Chondrocyte (in vitro differentiated cells): ENCODE data around the gene DISC1. TPM values are rescaled to one million over a fixed set of nuclear protein-coding genes. Genes with fewer than 3 reads are reported as not detected.
"Not testable (repeated sequence)": the region's sequence is repeated elsewhere in the genome, so short reads cannot be mapped to it uniquely, and the experiment has no call there.

ENCODE experiments used
- DNase-seq: peaks from one replicate; pipeline ENCODE4 v3.0.0; 2021; ENCODE audit warnings: mixed read lengths, low spot score
- H3K27ac Mint-ChIP-seq: one replicate; pipeline ENCODE4 v1.8.0; 2021; ENCODE audit warnings: mild to moderate bottlenecking, moderate library complexity, mixed read lengths; ENCODE audit not compliant: unreplicated experiment
- H3K27me3 Mint-ChIP-seq: 2 replicates; pipeline ENCODE4 v1.8.0; 2021; ENCODE audit warnings: low read depth, mixed read lengths
- H3K36me3 Mint-ChIP-seq: 2 replicates; pipeline ENCODE4 v1.8.0; 2021; ENCODE audit warnings: low read depth, mixed read lengths
- H3K4me1 Mint-ChIP-seq: 2 replicates; pipeline ENCODE4 v1.8.0; 2021; ENCODE audit warnings: low read depth, mild to moderate bottlenecking, mixed read lengths
- H3K4me3 Mint-ChIP-seq: one replicate; pipeline ENCODE4 v1.8.0; 2021; ENCODE audit warnings: mild to moderate bottlenecking, moderate library complexity, mixed read lengths; ENCODE audit not compliant: unreplicated experiment
- H3K9me3 Mint-ChIP-seq: 2 replicates; pipeline ENCODE4 v1.8.0; 2021; ENCODE audit warnings: low read depth, mixed read lengths
- total RNA-seq: library from RNA; stranded (reverse); gene quantifications from 3 replicates; pipeline ENCODE4 v1.2.1, GENCODE V29; 2021
- TF ChIP-seq, protein P1 (sequence below): fragments of 200-600 bp; sonication (generic); IDR thresholded peaks from 2 replicates; pipeline ENCODE4 v1.5.0; 2021; ENCODE audit warnings: antibody characterized with exemption, mild to moderate bottlenecking, moderate library complexity

DISC1 gene
- total RNA-seq, 1 donor from 2014 or later = 5.0 TPM

DNA sequence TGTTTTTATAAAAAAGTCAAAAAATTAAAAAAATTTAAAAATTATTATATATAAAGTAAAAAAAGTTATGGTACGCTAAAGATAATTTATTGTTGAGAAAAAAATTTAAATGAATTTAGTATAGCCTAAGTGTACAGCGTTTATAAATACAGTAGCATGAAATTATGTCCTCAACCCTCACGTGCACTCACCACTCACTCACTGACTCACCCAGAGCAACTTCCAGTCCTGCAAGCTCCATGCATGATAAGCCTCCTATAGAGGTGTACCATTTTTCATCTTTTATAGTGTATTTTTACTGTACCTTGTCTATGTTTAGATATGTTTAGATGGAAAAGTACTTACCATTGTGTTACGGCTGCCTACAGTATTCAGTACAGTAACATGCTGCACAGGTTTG lies 5.1 kb downstream of the DISC1 start:
- Mint-ChIP-seq H3K9me3 (no peaks in the 10 kb centered on the region), H3K27ac (no peak overlapping the region), H3K36me3 (no peaks in the 10 kb centered on the region), H3K27me3 (no peaks in the 10 kb centered on the region), H3K4me3 (no peak overlapping the region), H3K4me1 (peaks cover 51% of the 10 kb centered on the region)
- no peak for DNase-seq
- TF ChIP-seq, protein P1, sequence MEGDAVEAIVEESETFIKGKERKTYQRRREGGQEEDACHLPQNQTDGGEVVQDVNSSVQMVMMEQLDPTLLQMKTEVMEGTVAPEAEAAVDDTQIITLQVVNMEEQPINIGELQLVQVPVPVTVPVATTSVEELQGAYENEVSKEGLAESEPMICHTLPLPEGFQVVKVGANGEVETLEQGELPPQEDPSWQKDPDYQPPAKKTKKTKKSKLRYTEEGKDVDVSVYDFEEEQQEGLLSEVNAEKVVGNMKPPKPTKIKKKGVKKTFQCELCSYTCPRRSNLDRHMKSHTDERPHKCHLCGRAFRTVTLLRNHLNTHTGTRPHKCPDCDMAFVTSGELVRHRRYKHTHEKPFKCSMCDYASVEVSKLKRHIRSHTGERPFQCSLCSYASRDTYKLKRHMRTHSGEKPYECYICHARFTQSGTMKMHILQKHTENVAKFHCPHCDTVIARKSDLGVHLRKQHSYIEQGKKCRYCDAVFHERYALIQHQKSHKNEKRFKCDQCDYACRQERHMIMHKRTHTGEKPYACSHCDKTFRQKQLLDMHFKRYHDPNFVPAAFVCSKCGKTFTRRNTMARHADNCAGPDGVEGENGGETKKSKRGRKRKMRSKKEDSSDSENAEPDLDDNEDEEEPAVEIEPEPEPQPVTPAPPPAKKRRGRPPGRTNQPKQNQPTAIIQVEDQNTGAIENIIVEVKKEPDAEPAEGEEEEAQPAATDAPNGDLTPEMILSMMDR = no peak

DNA sequence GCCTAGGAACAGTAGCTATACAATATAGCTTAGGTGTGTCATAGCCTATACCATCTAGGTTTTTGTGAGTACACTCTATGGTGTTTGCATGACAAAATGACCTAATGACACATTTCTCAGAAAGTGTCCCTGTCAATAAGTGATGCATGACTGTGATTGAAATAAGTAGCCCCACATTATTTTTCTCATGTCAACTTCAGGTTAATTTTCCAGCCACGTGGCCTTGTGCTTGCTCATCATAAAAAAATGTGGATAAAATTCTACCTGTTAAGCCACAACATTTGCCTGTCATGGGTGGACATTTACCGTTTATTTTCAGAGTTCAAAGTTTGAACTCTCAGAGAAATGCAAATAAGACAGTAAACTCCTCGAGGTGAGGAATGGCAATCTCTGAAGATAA lies 5.5 kb downstream of the DISC1 start:
- H3K9me3 Mint-ChIP-seq = no peaks in the 10 kb centered on the region
- TF ChIP-seq, protein P1 = no peak
- no peak for DNase-seq
- H3K4me1 Mint-ChIP-seq = peaks cover 55% of the 10 kb centered on the region
- no peak overlapping the region for H3K4me3 Mint-ChIP-seq
- H3K27ac Mint-ChIP-seq = no peak overlapping the region
- no peaks in the 10 kb centered on the region for H3K27me3 Mint-ChIP-seq
- no peaks in the 10 kb centered on the region for H3K36me3 Mint-ChIP-seq

DNA sequence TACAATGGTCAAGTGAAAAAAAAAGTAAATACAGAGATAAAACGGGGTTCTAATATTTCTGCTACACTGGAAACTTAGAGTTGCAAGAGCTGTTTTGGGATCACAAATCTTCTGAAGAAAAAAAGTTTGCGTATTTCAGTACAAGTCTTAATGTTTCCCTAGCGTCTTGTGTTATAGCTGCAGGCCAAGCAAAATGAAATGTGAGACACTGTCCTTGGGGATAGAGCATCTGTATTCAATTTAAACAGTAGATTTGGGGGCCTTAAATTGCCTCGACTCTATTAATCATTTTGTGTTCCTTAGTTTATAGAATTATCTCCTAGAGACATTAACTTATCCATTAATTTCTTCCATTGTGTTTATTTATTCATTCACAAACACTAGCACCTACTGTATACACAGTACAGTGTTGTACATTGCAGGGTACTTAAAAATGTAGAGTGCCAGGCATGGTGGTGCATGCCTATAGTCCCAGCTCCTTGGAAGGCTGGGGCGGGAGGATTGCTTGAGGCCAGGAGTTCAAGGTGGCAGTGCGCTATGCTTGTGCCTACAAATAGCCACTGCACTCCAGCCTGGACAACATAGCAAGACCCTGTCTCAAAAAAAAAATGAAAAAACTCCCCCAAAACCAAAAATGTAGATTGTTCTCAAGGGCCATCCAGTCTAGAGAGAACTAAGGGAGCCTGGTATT lies 7.9 kb downstream of the DISC1 start:
- no peaks in the 10 kb centered on the region for H3K27me3 Mint-ChIP-seq
- TF ChIP-seq, protein P1 = no peak
- peaks cover 4% of the 10 kb centered on the region for H3K9me3 Mint-ChIP-seq
- no peak overlapping the region for H3K27ac Mint-ChIP-seq
- H3K36me3 Mint-ChIP-seq = no peaks in the 10 kb centered on the region
- DNase-seq = no peak
- H3K4me1 Mint-ChIP-seq = peaks cover 45% of the 10 kb centered on the region
- H3K4me3 Mint-ChIP-seq = no peak overlapping the region

DNA sequence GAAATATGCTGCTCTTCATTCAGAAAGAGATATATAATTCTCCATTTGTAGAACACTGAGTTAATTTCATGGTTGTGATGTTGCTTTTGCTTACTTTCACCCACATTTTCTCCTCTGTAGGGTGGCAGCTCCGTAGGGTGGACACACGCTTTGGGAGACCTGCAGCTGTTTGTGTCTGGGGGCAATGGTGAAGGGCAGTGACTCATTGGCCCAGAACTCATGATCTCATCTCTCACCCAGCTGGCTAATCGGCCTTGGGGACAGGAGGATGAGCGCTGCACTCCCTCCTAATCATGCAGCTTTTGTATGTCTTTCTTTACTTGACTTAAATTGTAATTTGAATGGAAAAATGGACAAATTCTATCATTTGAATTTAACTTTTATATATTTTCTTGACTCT lies 9.6 kb downstream of the DISC1 start:
- peak overlapping the region; percentile 93 for H3K27ac Mint-ChIP-seq
- no peaks in the 10 kb centered on the region for H3K27me3 Mint-ChIP-seq
- TF ChIP-seq, protein P1 = no peak
- H3K4me1 Mint-ChIP-seq = peaks cover 32% of the 10 kb centered on the region
- H3K36me3 Mint-ChIP-seq = no peaks in the 10 kb centered on the region
- no peak overlapping the region for H3K4me3 Mint-ChIP-seq
- DNase-seq = no peak
- peaks cover 4% of the 10 kb centered on the region for H3K9me3 Mint-ChIP-seq

DNA sequence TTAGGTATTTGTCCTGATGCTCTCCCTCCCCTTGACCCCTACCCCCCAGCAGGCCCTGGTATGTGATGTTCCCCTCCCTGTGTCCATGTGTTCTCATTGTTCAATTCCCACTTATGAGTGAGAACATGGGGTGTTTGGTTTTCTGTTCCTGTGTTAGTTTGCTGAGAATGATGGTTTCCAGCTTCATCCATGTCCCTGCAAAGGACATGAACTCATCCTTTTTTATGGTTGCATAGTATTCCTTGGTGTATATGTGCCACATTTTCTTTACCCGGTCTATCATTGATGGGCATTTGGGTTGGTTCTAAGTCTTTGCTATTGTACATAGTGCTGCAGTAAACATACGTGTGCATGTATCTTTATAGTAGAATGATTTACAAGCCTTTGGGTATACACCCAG lies 10.3 kb downstream of the DISC1 start:
- Mint-ChIP-seq H3K4me1 (peaks cover 31% of the 10 kb centered on the region), H3K27ac (peak overlapping the region; percentile 12)
- not testable (repeated sequence) for DNase-seq, H3K9me3 Mint-ChIP-seq, H3K36me3 Mint-ChIP-seq, H3K4me3 Mint-ChIP-seq, H3K27me3 Mint-ChIP-seq

DNA sequence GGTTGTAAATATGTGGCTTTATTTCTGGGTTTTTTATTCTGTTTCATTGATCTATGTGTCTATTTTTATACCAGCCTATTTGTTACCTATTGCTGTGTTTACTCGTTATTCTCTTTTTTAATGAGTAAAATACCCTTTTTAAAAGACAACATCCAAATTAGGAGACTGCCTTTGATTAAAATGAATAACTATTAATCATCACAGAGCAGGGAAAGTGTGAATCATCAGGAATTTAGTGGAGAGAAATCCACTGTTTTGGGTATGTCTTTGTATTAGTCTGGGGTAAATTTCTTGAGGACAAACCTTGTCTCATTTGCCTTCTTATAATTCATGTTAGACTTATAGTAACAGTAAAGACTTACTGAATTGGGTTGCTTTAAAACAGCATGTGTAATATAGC lies 12.1 kb downstream of the DISC1 start:
- Mint-ChIP-seq H3K27me3 (no peaks in the 10 kb centered on the region), H3K9me3 (peaks cover 4% of the 10 kb centered on the region), H3K36me3 (no peaks in the 10 kb centered on the region), H3K4me3 (no peak overlapping the region), H3K4me1 (peaks cover 45% of the 10 kb centered on the region), H3K27ac (no peak overlapping the region)
- TF ChIP-seq, protein P1 = no peak
- no peak for DNase-seq
